Panc1 (cell line): Measurements from ENCODE around the gene TIRAP.

Source experiments
- POLR2AphosphoS5 ChIP-seq: IDR thresholded peaks from 2 replicates; pipeline ENCODE4 v1.6.1; 2012; ENCODE audit warnings: mild to moderate bottlenecking, low read depth, low read length, moderate library complexity
- REST ChIP-seq, 2 experiments: IDR thresholded peaks; 2 replicates each; pipeline ENCODE4 v1.6.1; 2011 to 2012; ENCODE audit warnings: low read depth in 2 of 2, control low read depth in 1 of 2, low read length in 1 of 2, mild to moderate bottlenecking in 1 of 2, moderate library complexity in 1 of 2; ENCODE audit not compliant: insufficient read depth in 1 of 2
- SIN3A ChIP-seq: IDR thresholded peaks from 2 replicates; pipeline ENCODE4 v1.6.1; 2012; ENCODE audit warnings: low read depth, mild to moderate bottlenecking, low read length, moderate library complexity, borderline replicate concordance; ENCODE audit not compliant: insufficient read depth
- TCF7L2 ChIP-seq: IDR thresholded peaks from 2 replicates; pipeline ENCODE4 v1.6.1; 2011; ENCODE audit warnings: mild to moderate bottlenecking, low read depth, low read length, inconsistent platforms
- TF ChIP-seq, protein P1 (sequence below): fragments of 450-650 bp; IDR thresholded peaks from 2 replicates; pipeline ENCODE4 v1.5.1; 2017; ENCODE audit warnings: mild to moderate bottlenecking

DNA sequence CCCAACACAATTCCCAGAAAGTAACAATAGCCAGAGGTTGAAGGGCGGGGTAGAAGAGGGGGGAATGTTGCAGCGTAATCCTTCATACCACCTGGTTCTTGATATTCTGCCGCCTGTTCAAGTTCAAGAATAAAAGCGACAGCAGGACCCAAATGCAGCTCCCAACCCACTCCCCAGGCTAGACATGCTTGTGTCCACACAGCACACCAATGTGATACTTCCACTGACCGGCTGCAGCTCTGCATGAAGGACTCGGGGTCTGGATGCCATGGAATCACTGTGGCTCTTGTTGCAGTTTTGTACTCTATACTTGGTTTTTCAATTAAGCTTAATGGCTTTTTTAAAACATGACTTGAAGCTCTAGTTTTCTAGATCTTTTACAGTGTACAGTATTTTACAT, 20.7 kb upstream of the TIRAP start:
- TF ChIP-seq POLR2AphosphoS5 = no peak
- TF ChIP-seq, protein P1, sequence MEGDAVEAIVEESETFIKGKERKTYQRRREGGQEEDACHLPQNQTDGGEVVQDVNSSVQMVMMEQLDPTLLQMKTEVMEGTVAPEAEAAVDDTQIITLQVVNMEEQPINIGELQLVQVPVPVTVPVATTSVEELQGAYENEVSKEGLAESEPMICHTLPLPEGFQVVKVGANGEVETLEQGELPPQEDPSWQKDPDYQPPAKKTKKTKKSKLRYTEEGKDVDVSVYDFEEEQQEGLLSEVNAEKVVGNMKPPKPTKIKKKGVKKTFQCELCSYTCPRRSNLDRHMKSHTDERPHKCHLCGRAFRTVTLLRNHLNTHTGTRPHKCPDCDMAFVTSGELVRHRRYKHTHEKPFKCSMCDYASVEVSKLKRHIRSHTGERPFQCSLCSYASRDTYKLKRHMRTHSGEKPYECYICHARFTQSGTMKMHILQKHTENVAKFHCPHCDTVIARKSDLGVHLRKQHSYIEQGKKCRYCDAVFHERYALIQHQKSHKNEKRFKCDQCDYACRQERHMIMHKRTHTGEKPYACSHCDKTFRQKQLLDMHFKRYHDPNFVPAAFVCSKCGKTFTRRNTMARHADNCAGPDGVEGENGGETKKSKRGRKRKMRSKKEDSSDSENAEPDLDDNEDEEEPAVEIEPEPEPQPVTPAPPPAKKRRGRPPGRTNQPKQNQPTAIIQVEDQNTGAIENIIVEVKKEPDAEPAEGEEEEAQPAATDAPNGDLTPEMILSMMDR = no peak
- TF ChIP-seq REST (IDR thresholded peaks at IDR 0.05; ENCODE audit: insufficient read depth in 1 of 2, low read depth in 2 of 2, low read length in 1 of 2) = no peak
- no peak for TF ChIP-seq TCF7L2
- no peak for TF ChIP-seq SIN3A
